Activated T-cell treated with anti-CD3 and anti-CD28 coated beads, Interleukin-2, amount 50 U/mL, for 1 hour (primary cell): ENCODE results near the gene NPEPPS.

ENCODE experiments used
- DNase-seq: peaks from one replicate; pipeline ENCODE4 v3.0.0-alpha.2; 2020

NPEPPS gene

DNA sequence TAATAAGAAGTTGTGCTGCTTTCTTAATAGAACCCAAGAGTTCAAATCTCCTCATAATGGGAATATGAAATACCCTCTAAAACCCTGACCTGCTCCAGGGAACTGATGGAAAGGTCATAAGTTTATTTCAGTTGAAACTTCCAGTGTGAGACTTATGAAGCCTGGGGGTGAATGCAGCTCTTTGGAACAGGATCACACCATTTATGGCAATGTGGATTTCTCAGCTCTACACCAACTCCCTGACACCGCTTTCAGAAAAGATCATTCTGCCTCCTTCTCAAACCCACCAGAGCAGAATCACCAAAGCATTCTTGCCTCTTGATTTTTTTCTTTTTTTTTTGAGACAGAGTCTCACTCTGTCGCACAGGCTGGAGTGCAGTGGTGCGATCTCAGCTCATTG, 102.1 kb downstream of the NPEPPS start:
- DNase-seq, result no peak

DNA sequence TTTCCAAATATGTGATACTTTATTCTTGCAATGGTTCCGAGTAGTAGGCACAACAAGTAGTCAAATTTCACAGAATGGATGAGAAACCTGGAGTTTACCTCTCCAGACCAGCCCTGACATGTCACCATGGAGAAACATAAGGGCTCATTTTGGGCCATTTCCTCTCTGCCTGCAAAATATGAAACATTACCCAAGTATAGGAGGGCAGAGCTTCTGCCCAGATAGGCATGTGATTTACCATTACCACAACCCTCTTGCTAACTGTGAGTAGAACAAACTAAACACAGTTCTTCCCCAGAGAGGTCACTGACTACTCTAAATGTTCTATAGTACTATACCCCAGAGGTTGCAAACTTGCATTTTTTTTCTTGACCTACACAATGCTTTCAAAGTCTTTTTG, 103.1 kb downstream of the NPEPPS start:
- DNase-seq, result no peak

DNA sequence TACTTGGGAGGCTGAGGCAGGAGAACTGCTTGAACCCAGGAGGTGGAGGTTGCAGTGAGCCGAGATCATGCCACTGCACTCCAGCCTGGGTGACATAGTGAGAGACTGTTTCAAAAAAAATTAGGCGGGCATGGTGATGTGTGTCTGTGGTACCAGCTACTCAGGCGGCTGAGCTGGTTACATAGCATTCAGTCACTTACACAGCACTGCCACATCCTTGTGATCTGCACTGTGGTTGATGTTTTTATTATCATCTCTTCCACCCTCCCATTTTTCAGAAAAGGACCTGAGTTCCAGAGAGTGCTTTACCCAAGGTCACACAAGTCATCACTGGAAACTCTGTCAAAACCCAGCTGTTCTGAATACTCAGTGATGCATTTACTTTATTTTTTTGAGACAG, 104.0 kb downstream of the NPEPPS start:
- no peak for DNase-seq

DNA sequence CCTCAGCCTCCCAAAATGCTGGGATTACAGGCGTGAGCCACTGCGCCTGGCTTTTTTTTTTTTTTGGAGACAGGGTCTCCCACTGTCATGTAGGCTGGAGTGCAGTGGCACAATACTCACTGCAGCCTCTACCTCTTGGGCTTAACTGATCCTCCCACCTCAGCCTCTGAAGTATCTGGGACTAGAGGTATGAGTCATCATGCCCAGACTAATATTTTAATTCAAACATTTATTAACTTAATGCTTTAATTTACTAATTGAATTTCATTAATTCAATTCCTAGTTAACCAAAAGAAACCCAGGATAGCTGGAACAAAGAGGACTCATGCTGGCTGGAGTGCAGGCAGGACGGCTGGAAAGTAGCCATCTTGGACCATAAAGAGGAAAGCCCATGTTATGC, 104.8 kb downstream of the NPEPPS start:
- no peak for DNase-seq

DNA sequence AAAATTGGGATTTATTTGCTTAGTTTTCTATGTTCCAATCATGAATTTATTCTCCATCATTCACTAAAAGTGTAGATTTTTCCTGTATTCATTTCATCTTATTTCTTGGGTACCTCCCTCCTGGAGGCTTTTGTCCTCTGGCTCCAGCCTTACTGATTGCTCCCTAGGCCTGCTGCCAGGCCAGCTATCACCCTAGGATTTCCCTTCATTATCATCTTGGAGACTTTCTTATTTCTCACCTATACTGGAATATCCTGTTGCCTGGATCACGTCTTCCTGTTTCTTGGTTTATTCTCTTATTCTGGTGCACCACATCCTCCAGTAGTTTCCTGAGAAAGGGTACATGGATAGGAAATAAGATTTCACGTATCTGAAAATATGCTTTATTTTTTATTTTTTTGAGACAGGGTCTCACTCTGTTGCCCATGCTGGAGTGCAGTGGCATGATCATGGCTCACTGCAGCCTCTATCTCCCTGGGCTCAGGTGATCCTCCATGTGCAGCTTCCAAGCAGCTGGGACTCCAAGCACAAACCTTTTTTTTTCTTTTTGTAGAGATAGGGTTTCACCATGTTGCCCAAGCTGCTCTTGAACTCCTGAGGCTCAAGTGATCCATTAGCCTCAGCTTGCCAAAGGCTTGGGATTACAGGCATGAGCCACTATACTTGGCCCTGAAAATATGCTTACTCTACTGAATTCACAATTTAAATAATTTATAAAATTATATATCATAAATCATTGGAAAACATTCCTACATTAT, 105.5 kb downstream of the NPEPPS start:
- no peak for DNase-seq

DNA sequence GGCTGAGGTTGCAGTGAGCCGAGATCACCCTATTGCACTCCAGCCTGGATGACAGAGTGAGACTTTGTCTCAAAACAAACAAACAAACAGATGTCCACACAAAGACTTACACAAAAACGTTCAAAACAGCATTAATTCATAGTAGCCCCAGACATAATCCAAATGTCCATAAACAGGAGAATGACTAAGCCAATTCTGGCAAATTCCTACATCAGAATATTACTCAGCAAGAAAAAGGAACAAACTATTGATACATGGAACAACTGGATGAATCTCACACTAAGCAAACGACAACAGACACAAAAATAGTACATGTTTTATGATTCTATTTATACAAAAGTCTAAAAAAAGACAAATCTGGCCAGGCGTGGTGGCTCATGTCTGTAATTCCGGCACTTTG, 108.0 kb downstream of the NPEPPS start:
- DNase-seq, result no peak

DNA sequence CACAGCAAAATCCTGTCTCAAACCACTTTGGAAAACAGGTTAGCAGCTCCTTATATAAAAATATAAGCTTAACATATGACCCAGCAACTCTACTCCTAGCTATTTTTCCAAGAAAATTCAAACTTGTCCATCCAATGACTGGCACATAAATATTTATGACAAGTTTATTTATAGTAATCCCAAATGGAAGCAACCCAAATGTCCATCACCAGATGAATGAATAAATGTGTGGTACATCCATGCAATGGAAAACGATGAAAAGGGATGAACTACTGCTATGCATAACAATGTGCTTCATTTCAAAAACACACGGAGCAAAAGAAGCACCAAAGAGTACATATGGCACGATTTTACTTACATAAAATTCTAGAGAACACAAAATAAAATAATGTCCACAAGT, 109.2 kb downstream of the NPEPPS start:
- DNase-seq, result no peak

DNA sequence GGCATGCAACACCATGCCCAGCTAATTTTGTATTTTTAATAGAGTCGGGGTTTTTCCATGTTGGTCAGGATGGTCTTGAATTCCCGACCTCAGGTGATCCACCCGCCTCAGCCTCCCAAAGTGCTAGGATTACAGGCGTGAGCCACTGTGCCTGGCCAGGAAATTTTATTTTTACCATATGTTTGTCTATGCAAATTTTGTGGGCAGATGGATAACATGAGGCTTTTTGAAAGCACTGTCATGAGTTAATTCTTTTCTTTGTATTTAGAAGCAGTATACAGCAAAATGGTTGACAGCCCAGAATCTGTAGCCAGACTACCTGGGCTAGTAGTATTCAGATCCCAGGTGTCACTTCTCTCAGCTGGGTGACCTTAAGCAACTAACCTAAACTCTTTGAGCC, 110.3 kb downstream of the NPEPPS start:
- DNase-seq, result no peak

DNA sequence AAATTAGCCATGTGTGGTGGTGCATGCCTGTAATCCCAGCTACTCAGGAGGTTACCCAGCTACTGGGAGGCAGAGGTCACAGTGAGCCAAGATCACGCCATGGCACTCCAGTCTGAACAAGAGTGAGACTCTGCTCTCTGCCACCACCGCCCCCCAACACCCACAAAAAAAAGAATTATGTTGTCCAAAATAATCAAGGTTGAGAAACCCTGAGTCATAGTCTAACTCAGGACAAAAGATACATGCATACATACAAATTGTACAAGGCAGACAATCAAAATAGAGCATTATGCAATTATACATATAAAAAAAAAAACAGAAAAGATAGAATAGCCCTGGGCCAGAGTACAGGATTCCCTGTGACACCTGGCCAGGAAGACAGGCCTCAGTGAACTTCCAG, 112.2 kb downstream of the NPEPPS start:
- no peak for DNase-seq

DNA sequence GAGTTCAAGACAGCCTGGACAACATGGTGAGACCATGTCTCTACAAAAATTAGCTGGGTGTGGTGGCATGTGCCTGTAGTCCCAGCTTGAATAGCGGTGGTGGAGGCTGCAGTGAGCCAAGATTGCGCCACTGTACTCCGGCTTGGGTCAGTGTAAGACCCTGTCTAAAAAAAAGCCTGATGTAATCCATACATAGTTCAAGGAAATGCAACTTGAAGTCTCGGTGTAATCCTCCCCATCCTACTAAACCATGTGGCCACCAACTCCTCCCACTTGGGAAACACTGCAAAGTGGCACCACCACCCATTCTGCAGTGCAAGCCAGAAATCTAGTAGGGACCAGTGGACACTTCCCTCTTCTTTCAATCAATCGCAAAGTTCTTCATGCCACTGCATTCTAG, 113.4 kb downstream of the NPEPPS start:
- DNase-seq, result no peak

DNA sequence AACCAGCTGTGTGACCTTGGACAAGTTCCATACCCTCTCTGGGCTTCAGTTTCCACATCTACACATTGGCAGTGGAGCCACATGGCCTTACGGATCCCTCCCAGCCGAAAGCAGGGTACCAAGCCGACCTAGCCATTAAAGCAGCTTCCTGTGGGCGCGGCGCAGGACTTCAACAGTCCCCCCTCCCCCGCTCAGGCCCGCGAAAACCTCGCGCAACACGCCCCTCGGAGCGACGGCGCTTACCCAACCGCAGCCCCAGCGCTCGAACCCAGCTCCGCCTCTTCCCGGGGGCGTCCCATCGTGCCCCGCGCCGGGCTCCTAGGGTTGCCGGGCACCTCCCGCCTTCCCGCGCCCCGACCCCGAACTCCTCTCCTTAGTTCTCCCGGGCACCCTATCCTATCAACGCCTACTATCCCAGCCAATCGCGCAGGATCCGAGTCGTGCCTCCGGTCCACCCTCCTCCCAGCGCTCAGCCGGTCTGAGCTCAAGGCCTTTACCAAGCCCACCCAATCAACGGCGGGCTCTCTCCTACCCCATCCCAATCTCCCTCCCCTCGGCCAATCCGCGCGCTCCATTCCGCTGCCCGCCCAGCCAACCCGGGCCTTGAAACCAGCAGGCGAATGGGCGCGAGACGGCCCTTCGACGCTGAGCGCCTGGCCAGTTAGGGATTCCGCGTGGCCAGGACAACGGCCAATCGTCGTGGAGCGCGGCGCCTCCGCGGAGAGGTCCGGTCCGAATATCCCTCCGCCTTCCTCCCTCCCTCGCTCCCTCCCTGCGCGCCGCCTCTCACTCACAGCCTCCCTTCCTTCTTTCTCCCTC, 118.5 kb downstream of the NPEPPS start, which contains the start of gene KPNB1:
Gene KPNB1 (plus strand): TSS at position 767 of the 819 bp plus-strand sequence. CDS start 326 bp downstream, outside the sequence.
- DNase-seq, result peak; percentile 94

DNA sequence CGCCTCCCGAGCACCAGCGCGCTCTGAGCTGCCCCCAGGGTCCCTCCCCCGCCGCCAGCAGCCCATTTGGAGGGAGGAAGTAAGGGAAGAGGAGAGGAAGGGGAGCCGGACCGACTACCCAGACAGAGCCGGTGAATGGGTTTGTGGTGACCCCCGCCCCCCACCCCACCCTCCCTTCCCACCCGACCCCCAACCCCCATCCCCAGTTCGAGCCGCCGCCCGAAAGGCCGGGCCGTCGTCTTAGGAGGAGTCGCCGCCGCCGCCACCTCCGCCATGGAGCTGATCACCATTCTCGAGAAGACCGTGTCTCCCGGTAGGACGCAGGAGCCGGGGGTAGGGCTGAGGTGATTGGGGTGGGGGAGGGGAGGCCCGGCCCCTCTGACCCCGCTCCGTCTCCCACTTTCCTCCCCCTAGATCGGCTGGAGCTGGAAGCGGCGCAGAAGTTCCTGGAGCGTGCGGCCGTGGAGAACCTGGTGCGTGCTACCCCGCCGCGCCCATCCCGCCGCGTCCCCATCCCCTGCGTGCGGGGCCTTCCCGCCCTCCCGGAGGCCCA, 119.1 kb downstream of the NPEPPS start:
- no peak for DNase-seq

DNA sequence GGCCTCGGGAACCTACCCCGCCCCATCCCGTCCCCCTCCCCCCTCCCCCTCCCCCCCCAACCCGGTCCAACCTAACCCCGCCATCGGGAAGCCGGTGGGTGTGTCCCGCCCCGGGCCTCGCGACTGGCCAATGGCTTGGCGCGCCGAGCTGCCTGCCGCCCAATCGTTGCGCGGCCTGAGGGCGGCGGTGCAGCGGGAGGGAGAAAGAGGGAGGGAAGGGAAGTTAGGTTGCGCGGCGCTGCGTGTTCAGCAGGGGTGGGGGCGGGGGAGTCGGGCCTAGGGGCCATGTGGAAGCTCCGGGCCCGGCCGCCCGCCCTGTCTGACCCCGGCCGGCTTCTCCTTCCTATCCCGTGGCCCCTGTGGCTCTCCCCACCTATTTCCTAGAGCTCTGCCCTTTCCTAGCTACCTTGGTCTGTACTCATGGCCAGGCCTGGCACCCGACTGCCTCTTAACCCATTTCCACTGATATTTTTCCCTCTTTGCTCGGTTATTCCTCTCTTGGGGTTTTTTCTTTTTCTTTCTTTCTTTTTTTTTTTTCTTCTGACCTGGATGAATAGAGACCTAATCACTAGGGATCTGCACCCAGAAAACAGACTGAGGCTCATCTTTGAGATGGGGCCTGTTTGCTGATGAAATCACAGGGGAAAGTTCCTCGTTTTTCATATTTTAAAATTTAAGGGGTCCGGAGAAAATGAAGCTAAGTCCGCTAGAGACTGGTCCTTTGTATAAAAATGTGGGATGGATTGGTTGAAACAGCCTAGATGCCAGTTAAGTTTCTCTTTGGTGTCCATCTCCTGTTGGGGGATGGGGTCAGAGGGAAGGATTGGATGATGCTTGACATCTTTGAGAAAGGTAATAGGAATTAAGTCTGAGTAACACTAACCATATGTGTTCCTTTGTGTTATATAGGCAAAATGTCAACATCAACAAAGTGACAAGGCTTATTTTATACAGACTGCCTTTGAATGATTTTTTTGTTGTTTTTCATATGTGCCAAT, 119.9 kb downstream of the NPEPPS start:
- peak; percentile 89 for DNase-seq

DNA sequence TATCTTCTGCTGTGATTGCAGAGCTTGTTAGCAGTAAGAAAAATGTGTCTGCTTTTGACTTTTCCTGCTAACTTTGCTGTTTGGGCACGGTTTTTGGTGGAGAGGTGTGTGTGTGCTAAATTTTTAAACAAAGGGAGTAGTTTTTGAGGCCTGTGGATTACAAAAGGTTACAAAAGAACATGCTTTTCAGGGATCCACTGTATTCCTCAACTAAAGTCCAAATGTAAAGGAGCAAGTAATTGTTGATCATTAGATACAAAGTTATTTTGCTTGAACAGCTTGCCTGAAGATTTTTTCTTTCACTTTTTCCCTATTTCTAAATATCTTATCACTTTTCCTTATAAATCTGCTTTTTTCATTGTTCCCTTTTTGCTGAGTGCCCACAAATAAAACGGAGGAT, 120.8 kb downstream of the NPEPPS start:
- DNase-seq, result no peak

DNA sequence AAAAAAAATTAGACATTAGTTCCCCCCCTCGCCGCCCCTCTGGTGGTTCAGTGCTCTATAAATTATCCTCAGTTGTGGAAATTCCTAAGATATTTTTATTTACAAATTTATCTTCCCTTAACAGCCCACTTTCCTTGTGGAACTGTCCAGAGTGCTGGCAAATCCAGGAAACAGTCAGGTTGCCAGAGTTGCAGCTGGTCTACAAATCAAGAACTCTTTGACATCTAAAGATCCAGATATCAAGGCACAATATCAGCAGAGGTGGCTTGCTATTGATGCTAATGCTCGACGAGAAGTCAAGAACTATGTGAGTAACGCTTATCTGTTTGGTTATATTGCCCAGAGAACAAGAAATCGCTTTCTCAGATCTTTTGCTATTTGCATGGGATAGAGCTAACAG, 121.7 kb downstream of the NPEPPS start:
- no peak for DNase-seq

DNA sequence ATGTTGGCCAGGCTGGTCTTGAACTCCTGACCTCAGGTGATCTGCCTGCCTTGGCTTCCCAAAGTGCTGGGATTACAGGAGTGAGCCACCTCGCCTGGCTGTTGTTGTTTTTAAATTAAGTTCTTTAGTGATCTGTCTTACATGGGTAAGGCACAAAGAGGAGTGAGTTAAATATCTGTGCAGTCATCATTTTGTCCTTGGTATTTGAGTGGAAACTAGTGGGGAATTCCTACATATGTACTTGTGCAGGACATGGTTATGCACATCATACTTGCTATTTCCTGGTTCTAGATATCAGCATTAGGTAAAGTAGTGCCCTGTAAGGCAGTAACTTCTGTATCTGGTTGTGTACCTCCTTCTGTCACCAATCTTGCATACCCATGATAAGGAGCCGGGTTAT, 122.5 kb downstream of the NPEPPS start:
- no peak for DNase-seq

DNA sequence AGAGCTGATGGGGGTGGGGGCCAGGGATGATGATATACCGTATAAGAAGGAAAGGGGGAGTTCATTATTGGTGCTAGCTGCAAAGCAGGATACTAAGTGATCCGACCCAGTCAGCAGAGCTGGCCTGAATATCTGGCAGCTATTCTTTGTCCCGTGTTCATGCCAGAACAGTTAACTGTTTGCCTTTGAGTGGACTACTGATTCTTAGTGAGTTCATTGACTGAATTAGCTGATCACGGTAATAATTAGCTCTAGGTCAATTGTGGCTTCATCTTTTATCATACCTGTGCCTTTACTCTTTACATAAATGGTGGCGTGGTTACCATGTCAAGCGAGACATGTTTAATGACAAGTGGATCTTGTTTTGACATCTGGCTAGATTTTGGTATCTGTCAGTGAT, 124.1 kb downstream of the NPEPPS start:
- no peak for DNase-seq

DNA sequence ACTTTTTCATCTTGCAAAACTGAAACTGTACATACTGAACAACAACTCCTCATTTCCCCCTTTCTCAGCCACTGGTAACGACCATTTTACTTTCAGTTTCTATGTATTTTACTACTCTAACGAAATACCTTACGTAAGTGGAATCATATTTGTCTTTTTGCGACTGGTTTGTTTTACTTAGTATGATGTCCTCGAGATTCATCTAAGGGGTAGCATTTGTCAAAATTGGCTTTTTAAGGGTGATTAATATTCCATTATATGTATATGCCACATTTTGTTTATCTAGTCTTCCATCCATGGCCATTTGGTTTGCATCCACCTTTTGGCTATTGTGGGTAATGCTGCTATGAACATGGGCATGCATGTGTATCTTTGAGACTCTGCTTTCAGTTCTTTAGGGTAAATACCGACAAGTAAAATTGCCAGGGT, 129.2 kb downstream of the NPEPPS start:
- DNase-seq, result no peak

DNA sequence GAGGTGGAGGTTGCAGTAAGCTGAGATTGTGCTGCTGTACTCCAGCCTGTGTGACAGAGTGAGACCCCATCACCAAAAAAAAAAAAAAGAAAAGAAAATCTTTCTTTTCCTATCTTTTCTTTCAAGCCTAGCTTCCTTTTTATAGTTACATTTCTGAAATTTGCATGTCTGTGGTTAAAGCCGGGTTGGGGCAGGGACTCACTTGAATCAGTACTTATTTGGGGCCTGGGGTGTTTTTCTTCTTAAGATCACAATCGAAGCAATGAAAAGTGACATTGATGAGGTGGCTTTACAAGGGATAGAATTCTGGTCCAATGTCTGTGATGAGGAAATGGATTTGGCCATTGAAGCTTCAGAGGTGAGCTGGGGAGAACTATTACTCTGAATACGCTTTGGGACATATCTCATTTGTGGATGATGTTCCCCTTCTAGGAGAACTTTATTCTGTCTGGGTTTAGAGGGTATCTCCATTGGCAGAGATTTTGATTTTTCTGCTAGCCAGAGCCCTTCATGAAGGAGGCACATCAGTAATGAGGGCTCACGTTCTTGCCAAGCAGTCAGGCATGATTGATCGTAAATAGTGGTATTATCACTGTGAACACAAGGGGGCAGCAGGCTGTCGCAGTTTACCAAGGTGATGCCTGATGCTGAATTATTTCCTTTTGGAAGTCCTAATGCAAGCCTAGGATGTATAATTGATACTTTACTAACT, 133.2 kb downstream of the NPEPPS start:
- peak; percentile 56 for DNase-seq

DNA sequence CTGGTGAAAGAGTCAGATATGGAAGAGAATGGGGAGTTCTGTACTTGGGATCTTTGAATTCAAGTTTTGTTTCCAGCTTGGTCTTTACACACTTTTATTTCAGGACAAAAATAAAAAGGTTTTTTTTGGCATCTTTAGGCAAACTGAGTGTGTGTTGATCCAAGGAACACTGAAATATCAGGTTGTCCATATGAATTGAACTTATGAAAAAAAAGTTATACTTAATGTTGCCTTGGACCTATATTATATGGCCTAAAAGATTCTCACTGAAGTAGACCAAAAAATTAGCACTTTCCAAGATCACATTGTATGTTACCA, 133.7 kb downstream of the NPEPPS start:
- DNase-seq, result no peak

DNA sequence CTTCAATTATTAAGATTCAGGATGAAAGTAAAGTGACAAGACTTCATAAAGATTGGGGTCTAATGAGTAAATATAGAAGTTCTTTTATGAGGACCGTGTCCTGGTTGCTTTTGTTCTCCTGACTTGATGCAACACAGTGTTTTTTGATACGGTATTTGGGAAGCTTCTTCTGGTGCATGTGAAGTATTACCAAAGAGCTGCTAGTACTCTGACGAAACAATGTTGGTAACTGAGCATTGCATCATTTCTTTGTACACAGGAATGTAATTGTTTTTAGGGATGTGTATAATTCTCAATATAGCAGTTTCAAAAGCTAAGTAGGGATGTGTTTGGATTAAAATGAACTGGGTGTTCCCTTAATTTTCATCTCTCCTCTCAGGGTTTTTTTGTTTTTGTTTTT, 134.7 kb downstream of the NPEPPS start:
- DNase-seq, result no peak

DNA sequence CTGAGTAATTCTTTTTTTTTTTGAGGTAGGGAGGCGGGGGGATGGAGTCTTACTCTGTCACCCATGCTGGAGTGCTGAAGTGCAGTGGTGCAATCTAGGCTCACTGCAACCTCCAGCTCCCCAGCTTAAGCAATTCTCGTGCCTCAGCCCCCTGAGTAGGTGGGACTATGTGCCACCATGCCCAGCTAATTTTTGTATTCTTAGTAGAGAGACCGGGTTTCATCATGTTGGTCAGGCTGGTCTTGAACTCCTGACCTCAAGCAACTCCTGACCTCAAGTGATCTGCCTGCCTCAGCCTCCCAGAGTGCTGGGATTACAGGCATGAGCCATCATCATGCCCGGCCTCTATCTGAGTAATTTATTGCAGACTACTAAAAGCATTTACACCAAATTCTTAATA, 138.2 kb downstream of the NPEPPS start:
- DNase-seq, result no peak
